HCT116 (cell line): ENCODE data around the gene PPWD1. TPM values are rescaled to one million over a fixed set of nuclear protein-coding genes. Genes with fewer than 3 reads are reported as not detected.

Experiments used
- ATAC-seq: fragments of 200-7000 bp; cut with Tn5 transposase; 2 replicates; pipeline ENCODE4 v1.9.1; 2020; ENCODE audit warnings: mild to moderate bottlenecking, moderate library complexity
- BruUV-seq: library from RNA; stranded (reverse); fragments of 400-500 nt; replicated peaks from 2 replicates; lab custom pipeline; 2021; lab: Mats Ljungman, UMichigan
- CTCF ChIA-PET: fragments of 300-600 bp; sonication (Branson Sonifier 250); formaldehyde crosslinking; loops from one replicate; lab custom pipeline; 2021; ENCODE audit warnings: antibody characterized with exemption; lab: Charles Lee
- POLR2A ChIA-PET: fragments of 300-600, 350-600 bp; sonication (Branson Sonifier 250); formaldehyde crosslinking; loops from one replicate; lab custom pipeline; 2021; ENCODE audit warnings: antibody characterized with exemption; lab: Charles Lee
- RAD21 ChIA-PET, 2 experiments: fragments of 300-600 bp; sonication (Branson Sonifier 250); formaldehyde crosslinking; loops; one replicate each; lab custom pipeline; 2023; ENCODE audit warnings: low total read pairs in 2 of 2; ENCODE audit not compliant: uncharacterized antibody in 2 of 2, unreplicated experiment in 2 of 2, low non-redundant PET in 1 of 2; lab: Charles Lee
- DNase-seq: peaks from one replicate; pipeline ENCODE4 v3.0.0-alpha.2; 2010; ENCODE audit warnings: low read depth, low spot score
- H2AFZ ChIP-seq: fragments of 200-600 bp; shearing (Covaris generic), sonication (generic); 2 replicates; pipeline ENCODE4 v1.6.1; 2017; ENCODE audit warnings: low read depth, mixed run types, mixed read lengths, antibody characterized with exemption, low read length; ENCODE audit not compliant: poor library complexity, severe bottlenecking
- H3K27ac ChIP-seq: 2 replicates; pipeline ENCODE4 v1.5.1; 2012; ENCODE audit warnings: low read depth, low read length
- H3K27me3 ChIP-seq: fragments of 200-600 bp; sonication (generic); 2 replicates; pipeline ENCODE4 v1.6.1; 2016; ENCODE audit warnings: mixed run types, low read length, mixed read lengths; ENCODE audit not compliant: insufficient read depth
- H3K36me3 ChIP-seq, 2 experiments: fragments of 200-500 bp in 1 of 2; fragments of 200-600 bp in 1 of 2; sonication (Bioruptor generic) in 1 of 2; sonication (generic) in 1 of 2; 2 replicates each; pipeline versions ENCODE4 v1.5.1 to v1.6.1; 2014 to 2016; ENCODE audit warnings: low read length in 2 of 2, inconsistent platforms in 1 of 2, mixed read lengths in 1 of 2, mixed run types in 1 of 2; ENCODE audit not compliant: insufficient read depth in 2 of 2, control insufficient read depth in 1 of 2
- H3K4me1 ChIP-seq, 2 experiments: fragments of 200-600 bp in 1 of 2; sonication (generic) in 1 of 2; 2 replicates each; pipeline versions ENCODE4 v1.5.1 to v1.6.1; 2012 to 2017; ENCODE audit warnings: low read length in 2 of 2, inconsistent platforms in 1 of 2, mild to moderate bottlenecking in 1 of 2, mixed read lengths in 1 of 2, mixed run types in 1 of 2, moderate library complexity in 1 of 2; ENCODE audit not compliant: insufficient read depth in 2 of 2, control insufficient read depth in 1 of 2
- H3K4me2 ChIP-seq: fragments of 200-600 bp; sonication (generic); 2 replicates; pipeline ENCODE4 v1.6.1; 2017; ENCODE audit warnings: mixed run types, low read length, mixed read lengths
- H3K4me3 ChIP-seq, 2 experiments: fragments of 200-600 bp in 1 of 2; sonication (generic) in 1 of 2; replicated peaks in 1 of 2; 2 replicates each; pipeline ENCODE4 v1.5.1; 2011 to 2016; ENCODE audit warnings: low read length in 2 of 2, control low read depth in 1 of 2, low read depth in 1 of 2, mild to moderate bottlenecking in 1 of 2, mixed read lengths in 1 of 2, mixed run types in 1 of 2
- H3K79me2 ChIP-seq: fragments of 200-600 bp; sonication (generic); 2 replicates; pipeline ENCODE4 v1.6.1; 2017; ENCODE audit warnings: mild to moderate bottlenecking, mixed run types, low read length, moderate library complexity, mixed read lengths; ENCODE audit not compliant: insufficient read depth
- H3K9ac ChIP-seq: fragments of 200-600 bp; sonication (generic); 2 replicates; pipeline ENCODE4 v1.6.1; 2016; ENCODE audit warnings: low read length, mixed read lengths
- H3K9me2 ChIP-seq: fragments of 200-600 bp; sonication (generic), shearing (Covaris generic); 2 replicates; pipeline ENCODE4 v1.6.1; 2017; ENCODE audit warnings: mixed run types, mild to moderate bottlenecking, moderate library complexity; ENCODE audit not compliant: insufficient read depth
- H3K9me3 ChIP-seq, 2 experiments: fragments of 200-500 bp in 1 of 2; fragments of 200-600 bp in 1 of 2; sonication (Bioruptor generic) in 1 of 2; sonication (generic) in 1 of 2; 2 replicates each; pipeline ENCODE4 v1.6.1; 2014 to 2017; ENCODE audit warnings: low read length in 2 of 2, mixed read lengths in 2 of 2, inconsistent platforms in 1 of 2, low read depth in 1 of 2, mild to moderate bottlenecking in 1 of 2, mixed run types in 1 of 2, moderate library complexity in 1 of 2; ENCODE audit not compliant: control insufficient read depth in 1 of 2, insufficient read depth in 1 of 2
- H4K20me1 ChIP-seq: fragments of 200-600 bp; sonication (generic), shearing (Covaris generic); 2 replicates; pipeline ENCODE4 v1.6.1; 2017; ENCODE audit warnings: mixed run types, mild to moderate bottlenecking, moderate library complexity; ENCODE audit not compliant: insufficient read depth
- CBX3 ChIP-seq: IDR thresholded peaks from 2 replicates; pipeline ENCODE4 v1.6.1; 2012; ENCODE audit warnings: low read depth
- CEBPB ChIP-seq: IDR thresholded peaks from 2 replicates; pipeline ENCODE4 v1.6.1; 2012; ENCODE audit warnings: low read depth
- EGR1 ChIP-seq: IDR thresholded peaks from 2 replicates; pipeline ENCODE4 v1.6.1; 2012; ENCODE audit warnings: low read depth
- ELF1 ChIP-seq: IDR thresholded peaks from 2 replicates; pipeline ENCODE4 v1.6.1; 2012; ENCODE audit warnings: low read depth, borderline replicate concordance
- EZH2 ChIP-seq: fragments of 200-600 bp; sonication (generic); IDR thresholded peaks from 2 replicates; pipeline ENCODE4 v1.6.1; 2017; ENCODE audit warnings: antibody characterized with exemption, mixed run types
- EZH2phosphoT487 ChIP-seq: fragments of 200-600 bp; IDR thresholded peaks from 2 replicates; pipeline ENCODE4 v1.6.1; 2018; ENCODE audit warnings: antibody characterized with exemption, borderline replicate concordance
- FOSL1 ChIP-seq: IDR thresholded peaks from 2 replicates; pipeline ENCODE4 v1.6.1; 2012; ENCODE audit warnings: low read depth
- POLR2AphosphoS5 ChIP-seq: IDR thresholded peaks from 2 replicates; pipeline ENCODE4 v1.6.1; 2011; ENCODE audit warnings: mild to moderate bottlenecking, low read depth, low read length, moderate library complexity
- RAD21 ChIP-seq: IDR thresholded peaks from 2 replicates; pipeline ENCODE4 v1.6.1; 2012; ENCODE audit warnings: low read depth, mild to moderate bottlenecking
- SRF ChIP-seq: IDR thresholded peaks from 2 replicates; pipeline ENCODE4 v1.6.1; 2012; ENCODE audit warnings: low read depth
- TCF7L2 ChIP-seq: IDR thresholded peaks from 2 replicates; pipeline ENCODE4 v1.7.0; 2011; ENCODE audit warnings: borderline replicate concordance, inconsistent platforms; ENCODE audit not compliant: insufficient read depth, insufficient read length; ENCODE audit errors: extremely low read depth
- YY1 ChIP-seq: IDR thresholded peaks from 2 replicates; pipeline ENCODE4 v1.6.1; 2011; ENCODE audit warnings: low read length, low read depth, moderate library complexity, mild to moderate bottlenecking; ENCODE audit not compliant: insufficient replicate concordance; ENCODE audit errors: extremely low read depth
- ZNF274 ChIP-seq: fragments of 200-500 bp; sonication (Bioruptor generic); IDR thresholded peaks from 2 replicates; pipeline ENCODE4 v1.6.1; 2014; ENCODE audit warnings: mild to moderate bottlenecking, low read depth, low read length, inconsistent platforms
- intact Hi-C: fragments of 100-400 bp; cut with micrococcal nuclease; formaldehyde crosslinking; loops from 2 replicates; pipeline ENCODE4 v1.10.0; 2022
- total RNA-seq: library from RNA; stranded (reverse); gene quantifications from one replicate; pipeline ENCODE4 v1.2.1, GENCODE V29; 2021; ENCODE audit not compliant: unreplicated experiment
- TF ChIP-seq, protein P1 (sequence below): IDR thresholded peaks from 2 replicates; pipeline ENCODE4 v1.6.1; 2011; ENCODE audit warnings: mild to moderate bottlenecking, low read length, moderate library complexity; ENCODE audit not compliant: insufficient replicate concordance; ENCODE audit errors: extremely low read depth
- TF ChIP-seq, protein P2 (sequence below): IDR thresholded peaks from 2 replicates; pipeline ENCODE4 v1.6.1; 2012
- TF ChIP-seq, protein P3 (sequence below), 3 experiments: fragments of 200-600 bp in 1 of 3; sonication (generic) in 1 of 3; IDR thresholded peaks in 2 of 3; conservative IDR thresholded peaks in 1 of 3; 2 replicates each; pipeline ENCODE4 v1.5.1; 2012 to 2017; ENCODE audit warnings: low read depth in 2 of 3, low read length in 2 of 3, antibody characterized with exemption in 1 of 3, borderline replicate concordance in 1 of 3, control low read depth in 1 of 3, mild to moderate bottlenecking in 1 of 3, mixed read lengths in 1 of 3, mixed run types in 1 of 3, moderate library complexity in 1 of 3; ENCODE audit not compliant: insufficient read depth in 1 of 3

PPWD1 gene
- total RNA-seq, 1 experiment from 2014 or later, result 25.5 TPM

DNA sequence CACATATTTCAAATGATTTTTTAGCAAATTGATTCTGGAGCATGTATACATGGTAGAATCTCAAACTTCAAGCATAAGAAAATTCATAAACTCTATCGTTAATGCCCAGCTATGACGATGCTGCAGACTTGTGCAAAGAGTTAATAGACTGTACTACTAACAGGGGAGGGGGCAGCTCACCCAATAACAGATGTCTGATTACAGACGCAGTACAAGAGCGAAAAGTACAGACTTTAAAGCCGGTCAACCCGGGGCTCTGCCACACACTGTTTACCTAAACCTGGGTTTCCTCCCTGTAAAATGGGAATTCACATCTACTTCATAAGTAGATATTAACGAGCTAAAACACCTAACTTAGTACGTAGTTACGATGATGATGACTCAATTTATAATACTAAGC lies 60.4 kb downstream of the PPWD1 start:
- H3K27ac ChIP-seq, result no peak overlapping the region
- DNase-seq (no peak), ATAC-seq (no peak)
- no peaks in the 10 kb centered on the region for H3K9me2 ChIP-seq
- no peak overlapping the region for H2AFZ ChIP-seq
- H4K20me1 ChIP-seq, result peaks cover 3% of the 10 kb centered on the region; the same call in 1 of the 2 replicates
- H3K4me1 ChIP-seq, result peaks cover 2 to 17% of the 10 kb centered on the region in 2 experiments; a peak in 2 of 4 replicates
- POLR2A ChIA-PET, result no interaction called here
- no peaks in the 10 kb centered on the region for H3K36me3 ChIP-seq
- CTCF ChIA-PET, result no interaction called here
- no TSS peak for BruUV-seq
- H3K27me3 ChIP-seq, result no peaks in the 10 kb centered on the region
- H3K9ac ChIP-seq, result peak overlapping the region; percentile 78
- peak overlapping the region; percentile 78 to 79 for H3K4me3 ChIP-seq
- intact Hi-C loops, result no loop called here
- H3K4me2 ChIP-seq, result peak overlapping the region; percentile 83
- RAD21 ChIA-PET, result no interaction called here
- no peaks in the 10 kb centered on the region for H3K9me3 ChIP-seq
- no peak for TF ChIP-seq EZH2
- no peak for TF ChIP-seq SRF
- no peak for TF ChIP-seq FOSL1
- TF ChIP-seq ELF1, result no peak
- TF ChIP-seq POLR2AphosphoS5, result no peak
- TF ChIP-seq, protein P1, sequence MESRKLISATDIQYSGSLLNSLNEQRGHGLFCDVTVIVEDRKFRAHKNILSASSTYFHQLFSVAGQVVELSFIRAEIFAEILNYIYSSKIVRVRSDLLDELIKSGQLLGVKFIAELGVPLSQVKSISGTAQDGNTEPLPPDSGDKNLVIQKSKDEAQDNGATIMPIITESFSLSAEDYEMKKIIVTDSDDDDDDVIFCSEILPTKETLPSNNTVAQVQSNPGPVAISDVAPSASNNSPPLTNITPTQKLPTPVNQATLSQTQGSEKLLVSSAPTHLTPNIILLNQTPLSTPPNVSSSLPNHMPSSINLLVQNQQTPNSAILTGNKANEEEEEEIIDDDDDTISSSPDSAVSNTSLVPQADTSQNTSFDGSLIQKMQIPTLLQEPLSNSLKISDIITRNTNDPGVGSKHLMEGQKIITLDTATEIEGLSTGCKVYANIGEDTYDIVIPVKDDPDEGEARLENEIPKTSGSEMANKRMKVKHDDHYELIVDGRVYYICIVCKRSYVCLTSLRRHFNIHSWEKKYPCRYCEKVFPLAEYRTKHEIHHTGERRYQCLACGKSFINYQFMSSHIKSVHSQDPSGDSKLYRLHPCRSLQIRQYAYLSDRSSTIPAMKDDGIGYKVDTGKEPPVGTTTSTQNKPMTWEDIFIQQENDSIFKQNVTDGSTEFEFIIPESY, result no peak
- TF ChIP-seq CBX3, result no peak
- TF ChIP-seq YY1, result no peak
- no peak for TF ChIP-seq ZNF274
- TF ChIP-seq, protein P2, sequence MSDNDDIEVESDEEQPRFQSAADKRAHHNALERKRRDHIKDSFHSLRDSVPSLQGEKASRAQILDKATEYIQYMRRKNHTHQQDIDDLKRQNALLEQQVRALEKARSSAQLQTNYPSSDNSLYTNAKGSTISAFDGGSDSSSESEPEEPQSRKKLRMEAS, result no peak
- TF ChIP-seq EZH2phosphoT487, result no peak
- TF ChIP-seq EGR1, result no peak
- TF ChIP-seq, protein P3, sequence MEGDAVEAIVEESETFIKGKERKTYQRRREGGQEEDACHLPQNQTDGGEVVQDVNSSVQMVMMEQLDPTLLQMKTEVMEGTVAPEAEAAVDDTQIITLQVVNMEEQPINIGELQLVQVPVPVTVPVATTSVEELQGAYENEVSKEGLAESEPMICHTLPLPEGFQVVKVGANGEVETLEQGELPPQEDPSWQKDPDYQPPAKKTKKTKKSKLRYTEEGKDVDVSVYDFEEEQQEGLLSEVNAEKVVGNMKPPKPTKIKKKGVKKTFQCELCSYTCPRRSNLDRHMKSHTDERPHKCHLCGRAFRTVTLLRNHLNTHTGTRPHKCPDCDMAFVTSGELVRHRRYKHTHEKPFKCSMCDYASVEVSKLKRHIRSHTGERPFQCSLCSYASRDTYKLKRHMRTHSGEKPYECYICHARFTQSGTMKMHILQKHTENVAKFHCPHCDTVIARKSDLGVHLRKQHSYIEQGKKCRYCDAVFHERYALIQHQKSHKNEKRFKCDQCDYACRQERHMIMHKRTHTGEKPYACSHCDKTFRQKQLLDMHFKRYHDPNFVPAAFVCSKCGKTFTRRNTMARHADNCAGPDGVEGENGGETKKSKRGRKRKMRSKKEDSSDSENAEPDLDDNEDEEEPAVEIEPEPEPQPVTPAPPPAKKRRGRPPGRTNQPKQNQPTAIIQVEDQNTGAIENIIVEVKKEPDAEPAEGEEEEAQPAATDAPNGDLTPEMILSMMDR (IDR thresholded peaks at IDR 0.05 in 2 of 3, conservative IDR thresholded peaks at IDR 0.05 in 1 of 3; ENCODE audit: borderline replicate concordance in 1 of 3, insufficient read depth in 1 of 3, low read depth in 2 of 3, low read length in 2 of 3), result no peak
- no peak for TF ChIP-seq CEBPB
- no peak for TF ChIP-seq TCF7L2
- no peak for TF ChIP-seq RAD21
- peaks cover 52% of the 10 kb centered on the region for H3K79me2 ChIP-seq
